ENCODE measurements around the gene PRPF38B. TPM values are rescaled to one million over a fixed set of nuclear protein-coding genes. Genes with fewer than 3 reads are reported as not detected.

PRPF38B gene
- total and polyA plus RNA-seq, 4 donors, result 9.5 to 20.9 (median 14.3) TPM

DNA sequence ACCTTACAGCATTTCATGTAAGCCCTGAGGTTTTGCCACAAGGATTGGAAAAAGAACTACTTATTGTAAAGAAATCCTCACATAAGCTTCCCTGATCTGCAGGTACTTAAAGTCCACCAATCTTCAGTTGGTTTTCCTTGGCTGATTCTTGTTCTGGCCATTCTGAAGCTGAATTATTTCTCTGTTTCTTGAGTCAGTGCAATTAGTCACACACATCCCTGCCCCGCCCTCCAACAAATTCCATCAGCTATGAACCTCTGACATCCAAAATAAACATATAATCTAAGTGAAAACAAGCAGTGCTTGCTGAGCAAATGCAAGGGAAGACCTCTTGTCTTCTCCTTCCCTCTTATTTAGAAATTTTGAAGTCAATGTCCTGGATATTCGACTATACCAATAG, 12.4 kb downstream of the PRPF38B start:
- no peak overlapping the region for H3K27ac ChIP-seq (ENCODE audit: low read depth in 1 of 2, low read length in 2 of 2)
- 74% methylated on average over 2 of the region's 2 CpGs for WGBS

DNA sequence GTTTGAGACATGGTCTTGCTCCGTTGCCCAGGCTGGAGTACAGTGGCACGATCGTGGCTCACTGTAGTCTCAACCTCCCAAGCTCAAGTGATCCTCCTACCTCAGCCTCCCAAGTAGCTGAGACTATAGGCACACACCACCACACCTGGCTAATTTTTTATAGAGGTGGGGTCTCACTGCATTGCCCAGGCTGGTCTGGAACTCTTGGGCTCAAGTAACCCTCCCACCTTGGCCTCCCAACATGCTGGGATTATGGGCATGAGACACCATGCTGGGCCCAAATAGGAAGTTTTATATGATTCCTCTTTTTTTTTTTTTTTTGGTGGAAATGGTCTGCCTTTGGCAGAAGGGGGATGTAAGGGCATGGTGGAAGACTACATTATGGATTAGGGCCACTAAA, 14.5 kb downstream of the PRPF38B start:
- Histone ChIP-seq H3K9me3 (ENCODE audit: control insufficient read depth in 4 of 4, low read length in 3 of 4) (no peaks in the 10 kb centered on the region), H3K27ac (ENCODE audit: low read depth in 1 of 2, low read length in 2 of 2) (no peak overlapping the region), H3K36me3 (ENCODE audit: control insufficient read depth in 4 of 4, insufficient read depth in 3 of 4, low read depth in 1 of 4, low read length in 3 of 4) (no peaks in the 10 kb centered on the region), H3K4me3 (ENCODE audit: low read depth in 1 of 3, low read length in 3 of 3) (no peak overlapping the region), H3K27me3 (ENCODE audit: control insufficient read depth in 4 of 4, insufficient read depth in 4 of 4, low read length in 3 of 4) (no peaks in the 10 kb centered on the region), H3K4me1 (ENCODE audit: control insufficient read depth in 4 of 4, insufficient read depth in 4 of 4, low read length in 3 of 4) (no peaks in the 10 kb centered on the region), H3K9ac (ENCODE audit: low read depth in 1 of 2, low read length in 2 of 2) (no peak overlapping the region)
- no peak for DNase-seq (ENCODE audit: low spot score)
- WGBS, result 91% methylated on average over 3 of the region's 3 CpGs
- no peak for TF ChIP-seq RXRA (IDR thresholded peaks at IDR 0.05)
- TF ChIP-seq JUND (IDR thresholded peaks at IDR 0.05), result no peak
- no peak for TF ChIP-seq HNF4G (IDR thresholded peaks at IDR 0.05)
- TF ChIP-seq SP1 (IDR thresholded peaks at IDR 0.05), result no peak
- no peak for TF ChIP-seq NR2F2 (IDR thresholded peaks at IDR 0.05)
- TF ChIP-seq, protein P1, sequence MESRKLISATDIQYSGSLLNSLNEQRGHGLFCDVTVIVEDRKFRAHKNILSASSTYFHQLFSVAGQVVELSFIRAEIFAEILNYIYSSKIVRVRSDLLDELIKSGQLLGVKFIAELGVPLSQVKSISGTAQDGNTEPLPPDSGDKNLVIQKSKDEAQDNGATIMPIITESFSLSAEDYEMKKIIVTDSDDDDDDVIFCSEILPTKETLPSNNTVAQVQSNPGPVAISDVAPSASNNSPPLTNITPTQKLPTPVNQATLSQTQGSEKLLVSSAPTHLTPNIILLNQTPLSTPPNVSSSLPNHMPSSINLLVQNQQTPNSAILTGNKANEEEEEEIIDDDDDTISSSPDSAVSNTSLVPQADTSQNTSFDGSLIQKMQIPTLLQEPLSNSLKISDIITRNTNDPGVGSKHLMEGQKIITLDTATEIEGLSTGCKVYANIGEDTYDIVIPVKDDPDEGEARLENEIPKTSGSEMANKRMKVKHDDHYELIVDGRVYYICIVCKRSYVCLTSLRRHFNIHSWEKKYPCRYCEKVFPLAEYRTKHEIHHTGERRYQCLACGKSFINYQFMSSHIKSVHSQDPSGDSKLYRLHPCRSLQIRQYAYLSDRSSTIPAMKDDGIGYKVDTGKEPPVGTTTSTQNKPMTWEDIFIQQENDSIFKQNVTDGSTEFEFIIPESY (IDR thresholded peaks at IDR 0.05), result no peak
- TF ChIP-seq FOXA2 (IDR thresholded peaks at IDR 0.05), result no peak
- no peak for TF ChIP-seq HNF4A (conservative IDR thresholded peaks at IDR 0.05)
- TF ChIP-seq, protein P2, sequence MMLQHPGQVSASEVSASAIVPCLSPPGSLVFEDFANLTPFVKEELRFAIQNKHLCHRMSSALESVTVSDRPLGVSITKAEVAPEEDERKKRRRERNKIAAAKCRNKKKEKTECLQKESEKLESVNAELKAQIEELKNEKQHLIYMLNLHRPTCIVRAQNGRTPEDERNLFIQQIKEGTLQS (IDR thresholded peaks at IDR 0.05), result no peak
- no peak for TF ChIP-seq EGR1 (IDR thresholded peaks at IDR 0.05; ENCODE audit: low read depth in 2 of 2)
- no peak for TF ChIP-seq RAD21 (IDR thresholded peaks at IDR 0.05)
- TF ChIP-seq FOXA1 (IDR thresholded peaks at IDR 0.05), result no peak

More for the DNA sequence above, 12.4 kb downstream of the PRPF38B start:
- Histone ChIP-seq H3K27me3 (ENCODE audit: control insufficient read depth in 4 of 4, insufficient read depth in 4 of 4, low read length in 3 of 4) (no peaks in the 10 kb centered on the region), H3K4me3 (ENCODE audit: low read depth in 1 of 3, low read length in 3 of 3) (no peak overlapping the region), H3K9me3 (ENCODE audit: control insufficient read depth in 4 of 4, low read length in 3 of 4) (no peaks in the 10 kb centered on the region), H3K36me3 (ENCODE audit: control insufficient read depth in 4 of 4, insufficient read depth in 3 of 4, low read depth in 1 of 4, low read length in 3 of 4) (peaks cover 0 to 19% (median 14%) of the 10 kb centered on the region in 4 donors), H3K9ac (ENCODE audit: low read depth in 1 of 2, low read length in 2 of 2) (no peak overlapping the region), H3K4me1 (ENCODE audit: control insufficient read depth in 4 of 4, insufficient read depth in 4 of 4, low read length in 3 of 4) (no peaks in the 10 kb centered on the region)
- DNase-seq (ENCODE audit: low spot score), result no peak
- no peak for TF ChIP-seq NR2F2 (IDR thresholded peaks at IDR 0.05)
- no peak for TF ChIP-seq EGR1 (IDR thresholded peaks at IDR 0.05; ENCODE audit: low read depth in 2 of 2)
- TF ChIP-seq TAF1 (conservative IDR thresholded peaks at IDR 0.05), result no peak
- TF ChIP-seq GABPA (IDR thresholded peaks at IDR 0.05 in 1 of 2, conservative IDR thresholded peaks at IDR 0.05 in 1 of 2), result no peak
- no peak for TF ChIP-seq HNF4G (IDR thresholded peaks at IDR 0.05)
- TF ChIP-seq, protein P3, sequence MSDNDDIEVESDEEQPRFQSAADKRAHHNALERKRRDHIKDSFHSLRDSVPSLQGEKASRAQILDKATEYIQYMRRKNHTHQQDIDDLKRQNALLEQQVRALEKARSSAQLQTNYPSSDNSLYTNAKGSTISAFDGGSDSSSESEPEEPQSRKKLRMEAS (IDR thresholded peaks at IDR 0.05), result no peak
- no peak for TF ChIP-seq RXRA (IDR thresholded peaks at IDR 0.05)
- TF ChIP-seq, protein P1 (IDR thresholded peaks at IDR 0.05), result no peak
- TF ChIP-seq, protein P4, sequence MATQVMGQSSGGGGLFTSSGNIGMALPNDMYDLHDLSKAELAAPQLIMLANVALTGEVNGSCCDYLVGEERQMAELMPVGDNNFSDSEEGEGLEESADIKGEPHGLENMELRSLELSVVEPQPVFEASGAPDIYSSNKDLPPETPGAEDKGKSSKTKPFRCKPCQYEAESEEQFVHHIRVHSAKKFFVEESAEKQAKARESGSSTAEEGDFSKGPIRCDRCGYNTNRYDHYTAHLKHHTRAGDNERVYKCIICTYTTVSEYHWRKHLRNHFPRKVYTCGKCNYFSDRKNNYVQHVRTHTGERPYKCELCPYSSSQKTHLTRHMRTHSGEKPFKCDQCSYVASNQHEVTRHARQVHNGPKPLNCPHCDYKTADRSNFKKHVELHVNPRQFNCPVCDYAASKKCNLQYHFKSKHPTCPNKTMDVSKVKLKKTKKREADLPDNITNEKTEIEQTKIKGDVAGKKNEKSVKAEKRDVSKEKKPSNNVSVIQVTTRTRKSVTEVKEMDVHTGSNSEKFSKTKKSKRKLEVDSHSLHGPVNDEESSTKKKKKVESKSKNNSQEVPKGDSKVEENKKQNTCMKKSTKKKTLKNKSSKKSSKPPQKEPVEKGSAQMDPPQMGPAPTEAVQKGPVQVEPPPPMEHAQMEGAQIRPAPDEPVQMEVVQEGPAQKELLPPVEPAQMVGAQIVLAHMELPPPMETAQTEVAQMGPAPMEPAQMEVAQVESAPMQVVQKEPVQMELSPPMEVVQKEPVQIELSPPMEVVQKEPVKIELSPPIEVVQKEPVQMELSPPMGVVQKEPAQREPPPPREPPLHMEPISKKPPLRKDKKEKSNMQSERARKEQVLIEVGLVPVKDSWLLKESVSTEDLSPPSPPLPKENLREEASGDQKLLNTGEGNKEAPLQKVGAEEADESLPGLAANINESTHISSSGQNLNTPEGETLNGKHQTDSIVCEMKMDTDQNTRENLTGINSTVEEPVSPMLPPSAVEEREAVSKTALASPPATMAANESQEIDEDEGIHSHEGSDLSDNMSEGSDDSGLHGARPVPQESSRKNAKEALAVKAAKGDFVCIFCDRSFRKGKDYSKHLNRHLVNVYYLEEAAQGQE (IDR thresholded peaks at IDR 0.05), result no peak
- TF ChIP-seq, protein P5, sequence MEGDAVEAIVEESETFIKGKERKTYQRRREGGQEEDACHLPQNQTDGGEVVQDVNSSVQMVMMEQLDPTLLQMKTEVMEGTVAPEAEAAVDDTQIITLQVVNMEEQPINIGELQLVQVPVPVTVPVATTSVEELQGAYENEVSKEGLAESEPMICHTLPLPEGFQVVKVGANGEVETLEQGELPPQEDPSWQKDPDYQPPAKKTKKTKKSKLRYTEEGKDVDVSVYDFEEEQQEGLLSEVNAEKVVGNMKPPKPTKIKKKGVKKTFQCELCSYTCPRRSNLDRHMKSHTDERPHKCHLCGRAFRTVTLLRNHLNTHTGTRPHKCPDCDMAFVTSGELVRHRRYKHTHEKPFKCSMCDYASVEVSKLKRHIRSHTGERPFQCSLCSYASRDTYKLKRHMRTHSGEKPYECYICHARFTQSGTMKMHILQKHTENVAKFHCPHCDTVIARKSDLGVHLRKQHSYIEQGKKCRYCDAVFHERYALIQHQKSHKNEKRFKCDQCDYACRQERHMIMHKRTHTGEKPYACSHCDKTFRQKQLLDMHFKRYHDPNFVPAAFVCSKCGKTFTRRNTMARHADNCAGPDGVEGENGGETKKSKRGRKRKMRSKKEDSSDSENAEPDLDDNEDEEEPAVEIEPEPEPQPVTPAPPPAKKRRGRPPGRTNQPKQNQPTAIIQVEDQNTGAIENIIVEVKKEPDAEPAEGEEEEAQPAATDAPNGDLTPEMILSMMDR (IDR thresholded peaks at IDR 0.05; ENCODE audit: low read depth, low read length, missing input control), result no peak

Measured in liver (tissue), 9 donors.